Fibroblast of lung (primary cell): ENCODE data around the gene NRCAM. TPM values are rescaled to one million over a fixed set of nuclear protein-coding genes. Genes with fewer than 3 reads are reported as not detected.

Experiments used
- DNase-seq, 2 donors: peaks; one replicate each; pipeline versions ENCODE4 v3.0.0 to v3.0.0-alpha.2; 2010; ENCODE audit warnings: low read depth in 2 of 2
- H2AFZ ChIP-seq: 2 replicates; pipeline ENCODE4 v1.5.1; 2012; ENCODE audit warnings: low read length, control low read depth, inconsistent platforms
- H3K27ac ChIP-seq: 2 replicates; pipeline ENCODE4 v1.5.1; 2011; ENCODE audit warnings: low read length, control low read depth; ENCODE audit not compliant: insufficient read depth
- H3K27me3 ChIP-seq: 2 replicates; pipeline ENCODE4 v1.5.1; 2011; ENCODE audit warnings: mild to moderate bottlenecking, low read length; ENCODE audit not compliant: control insufficient read depth, insufficient read depth
- H3K36me3 ChIP-seq: 2 replicates; pipeline ENCODE4 v1.5.1; 2011; ENCODE audit warnings: low read length; ENCODE audit not compliant: control insufficient read depth, insufficient read depth
- H3K4me1 ChIP-seq: 2 replicates; pipeline ENCODE4 v1.5.1; 2011; ENCODE audit warnings: low read length; ENCODE audit not compliant: control insufficient read depth, insufficient read depth; ENCODE audit errors: extremely low read depth
- H3K4me2 ChIP-seq: 2 replicates; pipeline ENCODE4 v1.5.1; 2011; ENCODE audit warnings: low read length, control low read depth; ENCODE audit not compliant: insufficient read depth; ENCODE audit errors: extremely low read depth
- H3K4me3 ChIP-seq, 4 experiments: fragments of 200-600 bp in 1 of 4; sonication (generic) in 1 of 4; replicated peaks in 1 of 4; 2 replicates each; pipeline ENCODE4 v1.5.1; 2011 to 2016; ENCODE audit warnings: low read length in 4 of 4, low read depth in 3 of 4, mild to moderate bottlenecking in 3 of 4, control low read depth in 2 of 4, inconsistent platforms in 1 of 4, mixed read lengths in 1 of 4; ENCODE audit not compliant: insufficient read depth in 1 of 4; ENCODE audit errors: control extremely low read depth in 1 of 4
- H3K79me2 ChIP-seq: 2 replicates; pipeline ENCODE4 v1.5.1; 2012; ENCODE audit warnings: mild to moderate bottlenecking, low read length, inconsistent platforms; ENCODE audit not compliant: control insufficient read depth, insufficient read depth
- H3K9ac ChIP-seq: 2 replicates; pipeline ENCODE4 v1.5.1; 2011; ENCODE audit warnings: mild to moderate bottlenecking, low read length, control low read depth; ENCODE audit not compliant: insufficient read depth
- H3K9me3 ChIP-seq: 2 replicates; pipeline ENCODE4 v1.5.1; 2012; ENCODE audit warnings: low read depth, low read length; ENCODE audit not compliant: control insufficient read depth, insufficient read depth
- H4K20me1 ChIP-seq: 2 replicates; pipeline ENCODE4 v1.5.1; 2011; ENCODE audit warnings: low read length; ENCODE audit not compliant: control insufficient read depth, insufficient read depth; ENCODE audit errors: extremely low read depth
- CTCF ChIP-seq, 2 donors: IDR thresholded peaks in 1 of 2; conservative IDR thresholded peaks in 1 of 2; 1 replicate in 1 of 2; 2 replicates in 1 of 2; pipeline ENCODE4 v1.5.1; 2011 to 2012; ENCODE audit warnings: low read length in 2 of 2, control low read depth in 1 of 2, inconsistent platforms in 1 of 2, low read depth in 1 of 2, mild to moderate bottlenecking in 1 of 2
- EZH2 ChIP-seq: IDR thresholded peaks from 2 replicates; pipeline ENCODE4 v1.5.1; 2012; ENCODE audit warnings: low read length, control low read depth, mild to moderate bottlenecking; ENCODE audit errors: missing control alignments
- polyA plus RNA-seq, 2 donors: library from polyadenylated mRNA; depleted of rRNA in 1 of 2; stranded (reverse) in 1 of 2; unstranded in 1 of 2; fragments of >200 nt; gene quantifications; 2 replicates each; pipeline ENCODE4 v1.2.1, GENCODE V29; 2011 to 2012; ENCODE audit warnings: missing spikeins in 1 of 2
- total RNA-seq: library from RNA; depleted of rRNA; stranded (reverse); fragments of >200 nt; gene quantifications from 2 replicates; pipeline ENCODE4 v1.2.1, GENCODE V29; 2014

NRCAM gene
- total and polyA plus RNA-seq, 2 donors (not counting 1 experiment from before 2014, with no cell fraction given): 2.1 to 2.2 TPM

- no peak for TF ChIP-seq CTCF (conservative IDR thresholded peaks at IDR 0.05 in 1 of 2, IDR thresholded peaks at IDR 0.05 in 1 of 2; ENCODE audit: low read depth in 1 of 2, low read length in 2 of 2)
- TF ChIP-seq EZH2: no peak
- Histone ChIP-seq H3K4me1 (peaks cover 2% of the 10 kb centered on the region), H3K9me3 (no peaks in the 10 kb centered on the region), H3K79me2 (no peaks in the 10 kb centered on the region), H3K27me3 (no peaks in the 10 kb centered on the region), H2AFZ (no peak overlapping the region), H3K4me3 (no peak overlapping the region), H3K27ac (no peak overlapping the region), H4K20me1 (no peaks in the 10 kb centered on the region), H3K4me2 (no peak overlapping the region), H3K9ac (no peak overlapping the region), H3K36me3 (no peaks in the 10 kb centered on the region)
- DNase-seq: no peak
Measured at GRCh38 chr7:108251700-108252099, 204.5 kb downstream of the NRCAM start.

DNA sequence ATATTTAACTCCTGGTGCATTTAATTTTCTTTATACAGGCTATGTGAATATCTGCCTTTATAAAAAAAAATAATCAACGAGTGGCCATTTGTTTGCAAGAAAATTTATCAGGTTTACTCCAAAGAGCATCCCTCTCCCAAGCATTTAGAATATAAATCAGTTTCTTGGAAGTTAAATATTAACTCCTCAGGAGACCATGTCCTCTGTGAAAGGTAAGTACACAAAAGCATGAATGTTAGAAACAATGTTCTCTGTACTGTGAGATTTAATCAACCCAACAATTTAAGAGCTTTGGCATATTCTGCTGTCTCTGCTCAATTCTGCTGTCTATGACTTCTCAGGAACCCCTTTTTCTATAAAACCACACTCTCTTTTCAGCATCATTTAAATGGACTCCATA, 206.8 kb downstream of the NRCAM start:
- Histone ChIP-seq H3K79me2 (no peaks in the 10 kb centered on the region), H3K4me1 (peaks cover 12% of the 10 kb centered on the region), H3K4me2 (no peak overlapping the region), H3K27ac (no peak overlapping the region), H2AFZ (no peak overlapping the region), H3K36me3 (no peaks in the 10 kb centered on the region), H3K9me3 (no peaks in the 10 kb centered on the region), H4K20me1 (no peaks in the 10 kb centered on the region), H3K9ac (no peak overlapping the region), H3K4me3 (no peak overlapping the region), H3K27me3 (no peaks in the 10 kb centered on the region)
- TF ChIP-seq EZH2: no peak
- no peak for TF ChIP-seq CTCF (conservative IDR thresholded peaks at IDR 0.05 in 1 of 2, IDR thresholded peaks at IDR 0.05 in 1 of 2; ENCODE audit: low read depth in 1 of 2, low read length in 2 of 2)
- no peak for DNase-seq

DNA sequence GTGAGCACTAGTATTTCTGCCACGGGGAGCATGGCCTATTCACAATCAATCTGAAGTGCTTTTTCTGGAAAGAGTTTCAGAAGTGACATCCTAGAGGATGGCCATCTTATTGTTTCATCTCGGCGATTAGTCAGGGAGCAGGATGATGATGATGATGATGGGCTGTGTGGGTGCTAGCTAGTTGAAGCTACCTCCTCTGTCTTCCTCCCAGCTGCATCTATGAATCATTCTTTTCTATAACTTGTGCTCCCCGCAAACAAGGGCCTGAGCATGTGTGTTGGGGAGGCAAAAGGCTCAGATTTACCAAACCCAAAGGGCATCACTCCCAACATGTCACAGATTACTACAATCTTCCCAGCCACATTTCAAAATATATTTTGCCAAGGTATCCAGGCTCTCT, 207.4 kb downstream of the NRCAM start:
- H3K4me2 ChIP-seq: no peak overlapping the region
- no peak overlapping the region for H3K4me3 ChIP-seq
- H3K36me3 ChIP-seq: no peaks in the 10 kb centered on the region
- no peaks in the 10 kb centered on the region for H3K9me3 ChIP-seq
- H3K79me2 ChIP-seq: no peaks in the 10 kb centered on the region
- H4K20me1 ChIP-seq: no peaks in the 10 kb centered on the region
- H3K27me3 ChIP-seq: no peaks in the 10 kb centered on the region
- H2AFZ ChIP-seq: no peak overlapping the region
- H3K9ac ChIP-seq: no peak overlapping the region
- TF ChIP-seq EZH2 (no peak), CTCF (conservative IDR thresholded peaks at IDR 0.05 in 1 of 2, IDR thresholded peaks at IDR 0.05 in 1 of 2; ENCODE audit: low read depth in 1 of 2, low read length in 2 of 2) (no peak)
- peak in 1 of 2 donors; percentile 52 for DNase-seq
- peaks cover 12% of the 10 kb centered on the region for H3K4me1 ChIP-seq
- no peak overlapping the region for H3K27ac ChIP-seq
